ENCODE measurements around the gene SETD6.
"Not testable (repeated sequence)": the region's sequence is repeated elsewhere in the genome, so short reads cannot be mapped to it uniquely, and the experiment has no call there.

The SETD6 gene

GRCh38 chr16:58548378-58548777, 33.1 kb downstream of the SETD6 start:
- DNase-seq: no peak

- DNase-seq: no peak
Measured at GRCh38 chr16:58551496-58551895, 36.2 kb downstream of the SETD6 start.

- DNase-seq: no peak
Measured at GRCh38 chr16:58556678-58557077, 41.4 kb downstream of the SETD6 start.

- DNase-seq: no peak
Measured at GRCh38 chr16:58563235-58563634, 47.9 kb downstream of the SETD6 start.

- no peak for DNase-seq
Measured at GRCh38 chr16:58563775-58564174, 48.5 kb downstream of the SETD6 start.

- DNase-seq: not testable (repeated sequence)
Measured at GRCh38 chr16:58565697-58566096, 50.4 kb downstream of the SETD6 start.

Data from SHP77 treated with DMSO at 0.1 percent for 48 hours (cell line).